HepG2 (cell line): Measurements from ENCODE around the gene CCDC148. TPM values are rescaled to one million over a fixed set of nuclear protein-coding genes. Genes with fewer than 3 reads are reported as not detected.

ENCODE experiments used
- NPAS2 ChIP-seq: sonication (generic); formaldehyde crosslinking; IDR thresholded peaks from 2 replicates; pipeline ENCODE4 v1.8.0; 2022; ENCODE audit warnings: mild to moderate bottlenecking, missing genetic modification reagents, borderline replicate concordance
- PHF21A ChIP-seq: sonication (generic); formaldehyde crosslinking; IDR thresholded peaks from 2 replicates; pipeline ENCODE4 v1.5.0; 2020; ENCODE audit warnings: mild to moderate bottlenecking, missing genetic modification reagents
- PRDM10 ChIP-seq: sonication (generic); formaldehyde crosslinking; IDR thresholded peaks from 2 replicates; pipeline ENCODE4 v1.4.0; 2020; ENCODE audit warnings: low read depth, missing genetic modification reagents
- ZBED4 ChIP-seq: sonication (generic); formaldehyde crosslinking; IDR thresholded peaks from 2 replicates; pipeline ENCODE4 v1.4.0; 2020; ENCODE audit warnings: missing genetic modification reagents, borderline replicate concordance
- ZNF891 ChIP-seq: sonication (generic); formaldehyde crosslinking; IDR thresholded peaks from 2 replicates; pipeline ENCODE4 v1.5.0; 2020; ENCODE audit warnings: mild to moderate bottlenecking, missing genetic modification reagents
- ZSCAN9 ChIP-seq: IDR thresholded peaks from 2 replicates; pipeline ENCODE4 v1.6.1; 2016; ENCODE audit warnings: borderline replicate concordance
- polyA plus RNA-seq, 8 experiments: library from polyadenylated mRNA; depleted of rRNA in 3 of 8; stranded (reverse) in 7 of 8; unstranded in 1 of 8; fragments of >200 nt; fragmentation: Illumina TruSeq in 4 of 8; extraction: Trizol in 4 of 8; gene quantifications; 2 replicates each; pipeline versions ENCODE4 v1.2.1 to v1.2.3, GENCODE V29; 2011 to 2016; ENCODE audit warnings: low read depth in 4 of 8, missing spikeins in 1 of 8, mixed read lengths in 1 of 8; ENCODE audit not compliant: insufficient read depth in 1 of 8
- total RNA-seq, 5 experiments: library from RNA; depleted of rRNA; stranded (reverse); fragments of >200 nt; fragmentation: Illumina TruSeq; extraction: Trizol; gene quantifications; 2 replicates each; pipeline ENCODE4 v1.2.3, GENCODE V29; 2016; ENCODE audit warnings: low read depth in 1 of 5

The CCDC148 gene
- total and polyA plus RNA-seq, 2 of the 13 experiments (the other 11 are each of a cell fraction or from before 2014, with no cell fraction given) = 0.30 to 0.49 TPM

- TF ChIP-seq PRDM10 = peak; percentile 96
- TF ChIP-seq PHF21A (CRISPR knock-in tag) = no peak
- no peak for TF ChIP-seq ZBED4 (CRISPR knock-in tag)
- no peak for TF ChIP-seq NPAS2 (CRISPR knock-in tag)
- no peak for TF ChIP-seq ZNF891 (CRISPR knock-in tag)
- TF ChIP-seq ZSCAN9 = no peak
These were observed 96.7 kb downstream of the CCDC148 start (continued) for GRCh38 chr2:158359846-158360245.
